ENCODE results near the gene BBS12. TPM values are rescaled to one million over a fixed set of nuclear protein-coding genes. Genes with fewer than 3 reads are reported as not detected.

The BBS12 gene
- 1 to 10 TPM in 1 of 2 experiments, under 1 TPM in 1; 0.72 to 1.2 TPM for total RNA-seq

- peaks cover 2% of the 10 kb centered on the region for H3K36me3 Mint-ChIP-seq
- DNase-seq = peak; percentile 97
- peaks cover 19% of the 10 kb centered on the region for H3K4me1 Mint-ChIP-seq
- H3K9me3 Mint-ChIP-seq = no peaks in the 10 kb centered on the region
- no peaks in the 10 kb centered on the region for H3K27me3 Mint-ChIP-seq
- peak within 1 kb of the TSS; percentile 90 for H3K27ac Mint-ChIP-seq
- peak within 1 kb of the TSS; percentile 97 for H3K4me3 Mint-ChIP-seq
Observed at GRCh38 chr4:122732329-122733026, at the start of gene BBS12. BBS12 (plus strand) TSS chr4:122732704; CDS start chr4:122741893, 9,189 bp downstream.

DNA sequence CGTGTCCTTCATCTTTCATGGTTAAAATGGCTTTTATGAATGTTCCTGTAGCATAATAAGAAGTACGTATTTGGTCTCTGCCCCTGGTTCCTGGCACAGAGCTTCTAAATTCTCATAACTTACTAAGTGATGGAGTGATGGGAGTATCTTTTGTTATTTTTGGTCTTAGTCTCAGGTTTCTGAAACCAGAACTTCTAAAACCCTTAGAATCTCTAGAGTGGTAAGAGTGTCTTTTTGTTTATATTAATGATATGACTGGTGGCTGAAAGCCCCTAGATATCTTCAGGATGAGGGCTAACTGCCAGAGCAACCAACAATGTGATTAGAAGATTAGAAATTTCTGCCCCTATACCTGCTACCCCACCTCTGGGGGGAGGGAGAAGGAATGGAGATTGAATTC lies 45.8 kb upstream of the BBS12 start:
- Mint-ChIP-seq H3K4me3 (no peak overlapping the region), H3K4me1 (peaks cover 21% of the 10 kb centered on the region), H3K27ac (no peak overlapping the region), H3K9me3 (peaks cover 13% of the 10 kb centered on the region), H3K36me3 (peaks cover 2% of the 10 kb centered on the region), H3K27me3 (no peaks in the 10 kb centered on the region)
- no peak for DNase-seq

- H3K9me3 Mint-ChIP-seq = peaks cover 10% of the 10 kb centered on the region
- H3K4me3 Mint-ChIP-seq = no peak overlapping the region
- no peak for DNase-seq
- peaks cover 2% of the 10 kb centered on the region for H3K36me3 Mint-ChIP-seq
- peaks cover 4% of the 10 kb centered on the region for H3K27me3 Mint-ChIP-seq
- H3K4me1 Mint-ChIP-seq = peaks cover 21% of the 10 kb centered on the region
- peak overlapping the region; percentile 72 for H3K27ac Mint-ChIP-seq
Observed at GRCh38 chr4:122687531-122688061, 44.9 kb upstream of the BBS12 start.

- Mint-ChIP-seq H3K27me3 (peaks cover 8% of the 10 kb centered on the region), H3K27ac (no peak overlapping the region), H3K36me3 (no peaks in the 10 kb centered on the region), H3K4me3 (no peak overlapping the region), H3K4me1 (peaks cover 21% of the 10 kb centered on the region), H3K9me3 (peaks cover 3% of the 10 kb centered on the region)
- no peak for DNase-seq
Observed at GRCh38 chr4:122688529-122689140, 43.9 kb upstream of the BBS12 start.

DNA sequence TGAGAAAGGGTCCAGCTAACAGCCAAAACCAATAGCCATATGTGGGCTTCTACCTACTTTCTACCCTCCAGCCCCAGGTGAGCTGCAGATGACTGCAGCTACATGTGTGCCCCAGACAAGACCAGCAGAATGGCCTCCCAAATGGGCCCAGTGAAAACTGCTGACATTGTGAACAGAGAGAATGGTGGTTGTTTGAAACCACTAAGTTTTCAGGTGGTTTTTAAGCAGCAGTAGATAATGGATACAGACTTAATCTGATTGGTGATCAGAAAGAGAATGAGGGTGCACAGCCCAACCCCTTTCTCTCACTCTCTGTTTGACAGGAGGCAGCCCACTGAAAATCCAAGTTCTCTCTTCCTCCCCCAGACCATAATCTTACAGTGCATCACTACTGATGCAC lies 42.5 kb upstream of the BBS12 start:
- H3K27me3 Mint-ChIP-seq = peaks cover 21% of the 10 kb centered on the region
- H3K27ac Mint-ChIP-seq = no peak overlapping the region
- H3K4me1 Mint-ChIP-seq = peaks cover 21% of the 10 kb centered on the region
- no peak overlapping the region for H3K4me3 Mint-ChIP-seq
- H3K9me3 Mint-ChIP-seq = no peaks in the 10 kb centered on the region
- no peaks in the 10 kb centered on the region for H3K36me3 Mint-ChIP-seq
- DNase-seq = peak; percentile 12

DNA sequence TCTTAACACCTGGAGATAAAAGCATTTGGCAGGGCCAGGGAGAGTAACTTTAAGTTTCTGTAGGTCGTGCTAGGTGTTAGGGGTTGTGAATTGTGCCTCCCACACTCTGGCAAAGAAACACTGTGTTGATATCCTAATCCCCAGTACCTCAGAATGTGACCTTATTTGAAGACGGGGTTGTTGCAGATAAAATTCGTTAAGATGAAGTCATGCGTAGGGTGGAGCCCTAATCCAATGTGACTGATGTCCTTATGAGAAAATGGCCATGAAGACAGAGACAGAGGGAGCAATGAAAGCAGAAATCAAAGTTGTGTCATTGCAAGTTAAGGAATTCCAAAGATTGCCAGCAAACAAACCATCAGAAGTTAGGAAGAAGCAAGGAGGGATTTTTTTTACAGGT lies 40.5 kb upstream of the BBS12 start:
- DNase-seq = no peak
- H3K4me3 Mint-ChIP-seq = no peak overlapping the region
- peaks cover 21% of the 10 kb centered on the region for H3K4me1 Mint-ChIP-seq
- peaks cover 35% of the 10 kb centered on the region for H3K27me3 Mint-ChIP-seq
- no peaks in the 10 kb centered on the region for H3K9me3 Mint-ChIP-seq
- no peaks in the 10 kb centered on the region for H3K36me3 Mint-ChIP-seq
- H3K27ac Mint-ChIP-seq = no peak overlapping the region

DNA sequence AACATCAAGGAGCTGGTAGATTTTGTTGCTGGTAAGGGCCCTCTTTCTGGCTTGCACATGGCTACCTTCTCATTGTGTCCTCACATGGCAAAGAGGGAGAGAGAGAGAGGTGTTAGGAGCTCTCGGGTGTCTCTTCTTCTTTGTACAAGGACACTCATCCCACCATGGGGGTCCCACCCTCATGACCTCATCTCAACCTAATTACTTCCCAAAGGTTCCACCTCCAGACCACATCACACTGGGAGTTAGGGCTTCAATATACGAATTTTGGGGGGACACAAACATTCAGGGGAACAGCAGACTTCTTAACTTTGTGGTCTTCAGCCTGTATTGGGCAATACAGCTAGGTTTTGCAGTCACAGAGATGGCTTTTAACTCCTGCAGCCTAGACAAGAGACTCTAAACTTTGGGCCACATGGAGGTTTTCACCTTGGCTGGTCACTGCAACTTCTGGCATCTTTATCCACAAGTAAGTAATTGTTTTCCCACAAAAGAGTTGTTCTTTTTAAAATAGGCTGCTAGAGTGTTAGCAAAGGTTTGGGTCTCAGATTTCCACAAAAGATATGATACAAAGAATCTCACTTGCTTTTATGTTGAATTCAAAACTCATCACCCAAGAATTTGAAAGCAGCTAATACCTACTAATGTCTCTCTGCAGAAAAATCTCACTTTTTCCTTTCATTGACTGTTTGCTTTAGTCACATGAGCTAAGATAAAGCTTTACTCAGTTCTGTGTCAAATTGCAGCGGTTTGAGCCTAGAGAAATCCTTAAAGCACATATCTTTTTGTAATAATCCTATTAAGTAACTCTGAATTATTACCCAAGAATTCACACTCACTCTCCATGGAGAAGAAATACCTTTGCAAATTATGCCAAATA lies 39.6 kb upstream of the BBS12 start:
- Mint-ChIP-seq H3K36me3 (no peaks in the 10 kb centered on the region), H3K9me3 (no peaks in the 10 kb centered on the region), H3K4me1 (peaks cover 14% of the 10 kb centered on the region), H3K27ac (no peak overlapping the region), H3K27me3 (peaks cover 35% of the 10 kb centered on the region), H3K4me3 (no peak overlapping the region)
- no peak for DNase-seq

GRCh38 chr4:122695226-122695625 lies 37.3 kb upstream of the BBS12 start:
- H3K4me3 Mint-ChIP-seq = no peak overlapping the region
- H3K36me3 Mint-ChIP-seq = no peaks in the 10 kb centered on the region
- no peaks in the 10 kb centered on the region for H3K4me1 Mint-ChIP-seq
- DNase-seq = no peak
- H3K9me3 Mint-ChIP-seq = no peaks in the 10 kb centered on the region
- H3K27ac Mint-ChIP-seq = no peak overlapping the region
- H3K27me3 Mint-ChIP-seq = peaks cover 38% of the 10 kb centered on the region

- H3K9me3 Mint-ChIP-seq = no peaks in the 10 kb centered on the region
- no peak overlapping the region for H3K27ac Mint-ChIP-seq
- peaks cover 2% of the 10 kb centered on the region for H3K36me3 Mint-ChIP-seq
- H3K4me3 Mint-ChIP-seq = no peak overlapping the region
- H3K4me1 Mint-ChIP-seq = peaks cover 9% of the 10 kb centered on the region
- peaks cover 31% of the 10 kb centered on the region for H3K27me3 Mint-ChIP-seq
- no peak for DNase-seq
Observed at GRCh38 chr4:122700178-122700725, 32.3 kb upstream of the BBS12 start.

- DNase-seq = no peak
- H3K9me3 Mint-ChIP-seq = no peaks in the 10 kb centered on the region
- no peak overlapping the region for H3K27ac Mint-ChIP-seq
- peaks cover 2% of the 10 kb centered on the region for H3K36me3 Mint-ChIP-seq
- peaks cover 22% of the 10 kb centered on the region for H3K27me3 Mint-ChIP-seq
- H3K4me1 Mint-ChIP-seq = peaks cover 9% of the 10 kb centered on the region
- no peak overlapping the region for H3K4me3 Mint-ChIP-seq
Observed at GRCh38 chr4:122701061-122701460, 31.4 kb upstream of the BBS12 start.

DNA sequence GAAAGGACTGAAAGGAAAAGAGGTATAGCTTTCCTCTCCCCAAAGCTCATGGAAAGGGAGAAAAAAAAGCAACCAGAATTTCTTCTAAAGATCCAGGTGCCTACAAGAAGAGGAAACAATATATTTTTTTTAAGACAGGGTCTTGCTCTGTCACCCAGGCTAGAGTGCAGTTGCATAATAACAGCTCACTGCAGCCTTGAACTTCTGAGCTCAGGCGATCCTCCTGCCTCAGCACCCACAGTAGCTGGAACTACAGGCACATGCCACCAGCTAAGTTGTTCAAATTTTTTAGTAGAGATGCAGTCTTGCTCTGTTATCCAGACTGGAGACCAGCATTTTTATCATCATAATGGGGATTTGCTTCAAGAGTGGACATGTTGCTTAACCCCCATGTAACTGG lies 30.5 kb upstream of the BBS12 start:
- Mint-ChIP-seq H3K4me1 (peaks cover 9% of the 10 kb centered on the region), H3K4me3 (no peak overlapping the region), H3K9me3 (no peaks in the 10 kb centered on the region), H3K27ac (no peak overlapping the region), H3K27me3 (peaks cover 18% of the 10 kb centered on the region), H3K36me3 (peaks cover 2% of the 10 kb centered on the region)
- no peak for DNase-seq

- no peak for DNase-seq
- H3K27ac Mint-ChIP-seq = no peak overlapping the region
- H3K27me3 Mint-ChIP-seq = peaks cover 22% of the 10 kb centered on the region
- H3K4me1 Mint-ChIP-seq = peaks cover 9% of the 10 kb centered on the region
- no peaks in the 10 kb centered on the region for H3K9me3 Mint-ChIP-seq
- peaks cover 2% of the 10 kb centered on the region for H3K36me3 Mint-ChIP-seq
- no peak overlapping the region for H3K4me3 Mint-ChIP-seq
Observed at GRCh38 chr4:122702939-122703338, 29.6 kb upstream of the BBS12 start.

DNA sequence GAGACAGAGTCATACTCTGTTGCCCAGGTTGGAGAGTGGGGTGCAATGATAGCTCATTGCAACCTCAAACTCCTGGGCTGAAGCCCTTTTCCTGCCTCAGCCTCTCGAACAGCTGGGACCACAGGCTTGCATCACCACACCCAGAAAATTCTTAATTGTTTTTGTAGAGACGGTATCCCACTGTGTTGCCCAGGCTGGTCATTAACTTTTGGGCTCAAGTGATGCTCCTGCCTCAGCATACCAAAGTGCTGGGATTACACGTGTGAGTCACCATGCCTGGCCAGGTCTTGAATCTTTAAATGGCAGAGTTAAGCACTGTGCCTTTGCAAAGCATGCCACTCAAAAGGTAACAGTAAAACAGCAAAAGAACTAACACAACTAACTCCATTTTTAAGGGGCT lies 28.6 kb upstream of the BBS12 start:
- peaks cover 9% of the 10 kb centered on the region for H3K4me1 Mint-ChIP-seq
- no peaks in the 10 kb centered on the region for H3K9me3 Mint-ChIP-seq
- no peak overlapping the region for H3K27ac Mint-ChIP-seq
- H3K4me3 Mint-ChIP-seq = no peak overlapping the region
- H3K36me3 Mint-ChIP-seq = peaks cover 2% of the 10 kb centered on the region
- peaks cover 20% of the 10 kb centered on the region for H3K27me3 Mint-ChIP-seq
- DNase-seq = no peak

DNA sequence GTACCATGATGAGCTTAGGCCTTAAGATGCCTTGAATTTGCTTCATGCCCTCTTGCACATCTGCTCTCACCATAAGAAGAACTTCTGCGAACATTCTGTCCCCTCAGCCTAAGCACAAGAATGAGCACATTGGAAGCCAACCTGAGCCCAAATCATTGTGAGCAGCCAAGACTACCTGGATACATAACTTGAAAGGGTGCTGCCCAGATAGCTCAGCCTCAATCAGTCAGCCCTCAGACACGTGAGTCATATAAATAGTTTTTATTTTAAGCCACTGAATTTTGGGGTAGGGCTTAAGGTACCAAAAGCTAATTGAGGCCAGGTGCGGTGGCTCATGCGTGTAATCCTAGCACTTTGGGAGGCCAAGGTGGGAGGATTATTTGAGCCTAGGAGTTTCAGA lies 27.5 kb upstream of the BBS12 start:
- no peaks in the 10 kb centered on the region for H3K9me3 Mint-ChIP-seq
- H3K27ac Mint-ChIP-seq = no peak overlapping the region
- H3K36me3 Mint-ChIP-seq = peaks cover 2% of the 10 kb centered on the region
- H3K4me3 Mint-ChIP-seq = no peak overlapping the region
- DNase-seq = no peak
- peaks cover 18% of the 10 kb centered on the region for H3K27me3 Mint-ChIP-seq
- peaks cover 9% of the 10 kb centered on the region for H3K4me1 Mint-ChIP-seq

Data from activated naive CD8-positive, alpha-beta T cell treated with anti-CD3 and anti-CD28 coated beads for 36 hours (primary cell).